Measurements from ENCODE around the gene TMEM117.

- TF ChIP-seq CTCF (conservative IDR thresholded peaks at IDR 0.05 in 1 of 2, IDR thresholded peaks at IDR 0.05 in 1 of 2; ENCODE audit: extremely low read depth in 1 of 2, insufficient read depth in 1 of 2, low read depth in 1 of 2, low read length in 2 of 2) (no peak), EZH2 (IDR thresholded peaks at IDR 0.05; ENCODE audit: borderline replicate concordance, low read length) (no peak)
These were observed 511.3 kb downstream of the TMEM117 start for GRCh38 chr12:44347145-44347544.

Measured in mammary epithelial cell (primary cell).